ENCODE measurements around the gene NTRK1. TPM values are rescaled to one million over a fixed set of nuclear protein-coding genes. Genes with fewer than 3 reads are reported as not detected.
A peak's percentile ranks its signal among the peaks of the same experiment; 100 is the strongest.

The NTRK1 gene
- total and polyA plus RNA-seq, 4 donors = 0.15 to 0.61 (median 0.24) TPM; not detected in 1

DNA sequence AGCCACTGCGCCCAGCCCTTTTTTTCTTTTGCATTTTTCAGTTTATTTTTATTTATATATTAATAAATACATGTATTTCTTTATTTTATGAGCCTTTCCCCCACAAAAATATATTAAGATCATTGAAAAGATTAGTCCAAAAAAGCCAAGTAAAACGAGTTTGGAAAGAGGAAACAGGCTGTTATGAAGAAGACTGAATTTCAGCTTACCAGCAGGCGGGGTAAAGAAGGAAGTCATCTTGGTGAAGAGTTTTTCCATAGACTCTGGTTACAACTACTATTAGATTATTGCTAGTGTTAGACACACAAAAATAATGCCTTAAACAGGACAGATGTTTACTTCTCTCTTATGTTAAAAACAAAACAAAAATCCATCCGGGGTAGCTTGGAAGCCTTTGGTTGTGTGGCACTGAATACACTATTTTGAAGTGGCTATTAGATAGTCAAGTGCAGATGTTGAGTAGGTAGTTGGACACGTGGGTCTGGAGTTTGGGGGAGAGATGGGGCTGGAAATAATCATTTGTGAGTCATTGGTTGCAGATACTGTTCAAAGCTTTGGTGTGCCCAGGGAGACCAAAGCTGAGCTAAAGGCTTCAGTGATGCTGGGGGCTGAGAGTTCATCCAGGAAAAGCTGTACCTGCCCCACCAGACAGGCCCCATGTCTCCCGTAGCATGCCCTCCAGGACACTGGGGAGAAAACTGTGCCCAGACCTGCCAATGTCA lies 51.1 kb downstream of the NTRK1 start:
- Histone ChIP-seq H3K4me1 (ENCODE audit: control insufficient read depth in 5 of 5, insufficient read depth in 5 of 5, low read length in 5 of 5) (peaks cover 0 to 19% (median 12%) of the 10 kb centered on the region in 5 donors), H3K36me3 (ENCODE audit: control insufficient read depth in 4 of 4, insufficient read depth in 4 of 4, low read length in 4 of 4) (peaks cover 0 to 40% (median 27%) of the 10 kb centered on the region in 4 donors), H3K4me3 (no peak overlapping the region), H3K27me3 (ENCODE audit: control insufficient read depth in 3 of 3, insufficient read depth in 3 of 3, low read length in 2 of 3) (peaks cover 0 to 29% (median 0%) of the 10 kb centered on the region in 3 donors), H3K9me3 (ENCODE audit: control insufficient read depth in 4 of 4, insufficient read depth in 3 of 4, low read length in 3 of 4) (peaks cover 0 to 2% (median 0%) of the 10 kb centered on the region in 4 donors), H3K27ac (ENCODE audit: low read depth in 1 of 2, low read length in 1 of 2) (no peak overlapping the region), H3K9ac (ENCODE audit: insufficient read depth in 1 of 2, low read length in 2 of 2) (no peak overlapping the region)
- WGBS, 2 donors = 56 to 62% methylated on average over 6 of the region's 6 CpGs
- no peak for DNase-seq
- no peak for ATAC-seq (ENCODE audit: insufficient read depth, low FRiP score)
- TF ChIP-seq CTCF (IDR thresholded peaks at IDR 0.05; ENCODE audit: control extremely low read depth, extremely low read depth) = no peak

DNA sequence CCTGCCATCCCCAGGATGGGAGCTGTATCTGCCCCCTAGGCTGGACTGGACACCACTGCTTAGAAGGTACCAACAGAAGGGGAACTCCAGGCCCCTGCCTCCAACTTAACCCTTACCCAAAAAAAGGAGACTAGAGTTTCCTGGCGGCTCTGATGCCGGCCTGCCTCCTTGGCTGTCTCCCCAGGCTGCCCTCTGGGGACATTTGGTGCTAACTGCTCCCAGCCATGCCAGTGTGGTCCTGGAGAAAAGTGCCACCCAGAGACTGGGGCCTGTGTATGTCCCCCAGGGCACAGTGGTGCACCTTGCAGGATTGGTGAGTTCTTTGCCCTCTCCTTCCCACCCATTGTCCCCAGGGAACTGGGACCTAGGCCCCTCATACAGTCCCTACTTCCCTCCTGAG lies 51.6 kb downstream of the NTRK1 start:
- ATAC-seq (ENCODE audit: insufficient read depth, low FRiP score) (no peak), DNase-seq (no peak)
- Histone ChIP-seq H3K4me3 (no peak overlapping the region), H3K9me3 (ENCODE audit: control insufficient read depth in 4 of 4, insufficient read depth in 3 of 4, low read length in 3 of 4) (peaks cover 0 to 2% (median 0%) of the 10 kb centered on the region in 4 donors), H3K27ac (ENCODE audit: low read depth in 1 of 2, low read length in 1 of 2) (no peak overlapping the region), H3K36me3 (ENCODE audit: control insufficient read depth in 4 of 4, insufficient read depth in 4 of 4, low read length in 4 of 4) (peaks cover 0 to 36% (median 22%) of the 10 kb centered on the region in 4 donors), H3K9ac (ENCODE audit: insufficient read depth in 1 of 2, low read length in 2 of 2) (no peak overlapping the region), H3K27me3 (ENCODE audit: control insufficient read depth in 3 of 3, insufficient read depth in 3 of 3, low read length in 2 of 3) (peaks cover 0 to 23% (median 0%) of the 10 kb centered on the region in 3 donors), H3K4me1 (ENCODE audit: control insufficient read depth in 5 of 5, insufficient read depth in 5 of 5, low read length in 5 of 5) (peaks cover 0 to 19% (median 12%) of the 10 kb centered on the region in 5 donors)
- 78 to 86% methylated on average over 2 of the region's 2 CpGs for WGBS, 2 donors
- no peak for TF ChIP-seq CTCF (IDR thresholded peaks at IDR 0.05; ENCODE audit: control extremely low read depth, extremely low read depth)

- Histone ChIP-seq H3K27me3 (ENCODE audit: control insufficient read depth in 3 of 3, insufficient read depth in 3 of 3, low read length in 2 of 3) (peaks cover 0 to 17% (median 0%) of the 10 kb centered on the region in 3 donors), H3K9me3 (ENCODE audit: control insufficient read depth in 4 of 4, insufficient read depth in 3 of 4, low read length in 3 of 4) (peaks cover 0 to 2% (median 0%) of the 10 kb centered on the region in 4 donors), H3K4me1 (ENCODE audit: control insufficient read depth in 5 of 5, insufficient read depth in 5 of 5, low read length in 5 of 5) (peaks cover 0 to 19% (median 12%) of the 10 kb centered on the region in 5 donors), H3K9ac (ENCODE audit: insufficient read depth in 1 of 2, low read length in 2 of 2) (peak overlapping the region in 1 of 2 donors; percentile 16), H3K4me3 (no peak overlapping the region), H3K27ac (ENCODE audit: low read depth in 1 of 2, low read length in 1 of 2) (no peak overlapping the region), H3K36me3 (ENCODE audit: control insufficient read depth in 4 of 4, insufficient read depth in 4 of 4, low read length in 4 of 4) (peaks cover 0 to 34% (median 21%) of the 10 kb centered on the region in 4 donors)
- peak; percentile 49 for ATAC-seq (ENCODE audit: insufficient read depth, low FRiP score)
- 52 to 61% methylated on average over 21 to 24 of the region's 24 CpGs for WGBS, 2 donors
- TF ChIP-seq CTCF (IDR thresholded peaks at IDR 0.05; ENCODE audit: control extremely low read depth, extremely low read depth) = no peak
- peak; percentile 69 to 71 (median 69) for DNase-seq
Measured at GRCh38 chr1:156912861-156913808, 52.5 kb downstream of the NTRK1 start.

Data from lung (tissue), 12 donors.